ENCODE results near the gene MAML2.

DNA sequence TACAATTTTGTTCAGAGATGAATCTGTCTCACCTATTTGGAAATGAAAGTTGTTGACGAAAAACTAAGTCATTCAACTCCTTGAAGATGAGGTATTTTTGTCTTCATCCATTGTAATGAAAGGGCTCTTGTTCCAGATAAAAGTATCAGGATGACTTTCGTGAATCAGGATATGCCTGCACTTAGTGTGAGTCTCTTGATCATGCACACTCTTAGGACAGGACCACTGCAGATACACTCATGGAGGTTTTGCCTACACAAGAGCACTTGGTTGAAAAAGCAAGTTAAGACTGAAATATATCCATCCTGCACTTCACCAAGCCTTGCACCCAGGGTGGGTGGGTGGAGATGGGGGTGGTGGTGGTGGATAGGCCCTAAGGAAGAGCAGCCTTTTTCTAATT lies 298.2 kb downstream of the MAML2 start:
- no peak for TF ChIP-seq KLF16 (IDR thresholded peaks at IDR 0.05)
- TF ChIP-seq JUNB (CRISPR knock-in tag; conservative IDR thresholded peaks at IDR 0.05), result no peak
- no peak for TF ChIP-seq POLR2A (conservative IDR thresholded peaks at IDR 0.05)
- no peak for TF ChIP-seq HNRNPUL1 (IDR thresholded peaks at IDR 0.05; ENCODE audit: low read length)
- TF ChIP-seq FOXJ3 (CRISPR knock-in tag; IDR thresholded peaks at IDR 0.05), result no peak

All from K562 (cell line).